SKM-1 (cell line): Measurements from ENCODE around the gene MOB1A.
"Not testable (repeated sequence)": the region's sequence is repeated elsewhere in the genome, so short reads cannot be mapped to it uniquely, and the experiment has no call there.

Experiments
- DNase-seq: peaks from one replicate; lab custom pipeline; 2025; ENCODE audit not compliant: unreplicated experiment; lab: John Stamatoyannopoulos, UW

The MOB1A gene

DNA sequence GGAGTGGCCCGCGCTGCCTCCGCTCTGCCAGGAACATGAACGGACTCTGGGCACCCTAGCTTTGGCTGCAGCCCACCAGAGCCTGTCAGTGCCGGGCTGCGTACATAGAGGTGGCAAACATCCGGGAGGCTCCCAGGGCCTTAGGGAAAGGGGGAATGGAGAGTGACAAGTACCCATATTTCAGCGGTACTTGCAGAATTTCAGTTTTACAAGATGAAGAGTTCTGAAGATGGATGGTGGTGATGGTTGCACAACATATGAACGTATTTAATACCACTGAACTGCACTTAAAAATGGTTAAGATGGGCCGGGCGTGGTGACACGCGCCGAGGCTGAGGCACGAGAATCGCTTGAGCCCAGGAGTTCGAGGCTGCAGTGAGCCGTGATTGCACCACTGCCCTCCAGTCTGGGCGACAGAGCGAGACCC is 20.6 kb upstream of the MOB1A start:
- no peak for DNase-seq

GRCh38 chr2:74198461-74199274 is 20.0 kb upstream of the MOB1A start, which contains the start of gene MTHFD2:
TSS of gene MTHFD2 (plus strand) at chr2:74198615. CDS start at chr2:74198642, 27 bp downstream.
- peak; percentile 92 for DNase-seq

DNA sequence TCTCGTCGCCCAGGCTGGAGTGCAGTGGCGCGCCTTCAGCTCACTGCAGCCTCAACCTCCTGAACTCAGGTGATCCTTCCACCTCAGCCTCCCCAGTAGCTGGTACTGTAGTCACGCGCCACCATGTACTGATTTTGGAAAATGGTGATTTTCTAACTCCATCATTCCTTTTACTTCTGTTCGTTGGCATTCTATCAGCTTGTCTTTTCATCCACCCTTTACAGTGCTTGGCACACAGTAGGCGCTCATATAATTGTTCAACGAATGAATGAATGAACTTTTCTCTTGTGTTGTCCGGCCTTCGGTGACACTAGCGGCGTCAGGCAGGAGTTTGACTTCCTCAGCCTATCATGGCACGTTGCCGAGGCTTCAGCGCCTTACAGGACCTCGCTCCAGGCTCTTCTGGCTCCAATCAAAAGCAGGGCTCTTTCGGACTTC is 19.4 kb upstream of the MOB1A start:
- DNase-seq = no peak

DNA sequence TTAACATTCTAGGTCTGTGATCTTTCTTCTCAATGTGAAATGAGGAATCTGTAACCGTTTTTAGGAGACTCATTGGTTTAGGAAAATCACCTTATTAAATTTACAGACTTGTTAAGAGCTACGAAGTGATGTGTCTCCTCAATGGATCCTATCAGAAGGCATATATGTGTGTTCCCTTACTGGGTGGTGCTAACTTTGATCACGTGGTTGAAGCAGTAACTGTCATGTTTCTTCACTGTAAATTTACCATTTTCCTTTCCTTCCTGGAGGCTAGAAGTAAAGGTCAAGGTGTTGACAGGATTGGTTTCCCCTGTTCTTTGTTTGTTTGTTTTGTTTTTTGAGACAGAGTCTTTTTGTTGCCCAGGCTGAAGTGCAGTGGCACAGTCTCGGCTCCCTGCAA is 18.4 kb upstream of the MOB1A start:
- DNase-seq = no peak

DNA sequence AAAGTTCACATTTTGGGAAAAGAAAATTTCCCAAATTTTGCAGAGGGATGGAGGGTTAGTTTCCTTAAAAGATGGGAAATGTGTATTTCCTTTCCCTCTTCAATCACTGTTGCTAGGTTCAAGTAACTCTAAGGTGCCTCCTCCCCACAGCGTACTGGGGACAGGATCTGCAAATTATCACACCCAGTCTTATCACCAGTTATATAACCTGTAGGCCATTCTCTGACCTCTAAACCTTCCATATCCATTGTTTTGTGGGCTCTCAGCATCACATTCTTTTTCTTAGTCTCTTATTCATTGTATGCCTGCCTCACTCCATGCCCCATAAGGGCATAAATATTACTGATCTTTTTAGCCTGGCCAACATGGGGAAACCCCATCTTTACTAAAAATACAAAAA is 16.1 kb upstream of the MOB1A start:
- DNase-seq = no peak

GRCh38 chr2:74191596-74192380 is 13.1 kb upstream of the MOB1A start:
- no peak for DNase-seq

DNA sequence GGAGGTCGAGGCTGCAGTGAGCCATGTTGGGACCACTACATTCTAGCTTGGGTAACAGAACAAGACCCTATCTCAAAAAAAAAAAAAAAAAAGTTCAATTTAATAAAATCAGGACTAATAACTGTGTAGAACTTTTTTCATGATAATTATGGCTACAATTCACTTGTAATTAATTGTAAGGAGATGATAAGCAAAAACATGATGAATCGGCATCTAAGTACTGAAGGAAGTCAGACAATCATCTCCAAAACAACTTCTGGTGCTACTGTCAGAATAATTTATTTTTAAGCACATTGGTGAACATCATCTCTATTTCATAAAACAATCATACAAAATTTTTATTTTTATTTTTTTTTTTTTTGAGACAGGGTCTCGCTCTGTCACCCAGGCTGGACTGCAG is 10.0 kb upstream of the MOB1A start:
- DNase-seq = no peak

DNA sequence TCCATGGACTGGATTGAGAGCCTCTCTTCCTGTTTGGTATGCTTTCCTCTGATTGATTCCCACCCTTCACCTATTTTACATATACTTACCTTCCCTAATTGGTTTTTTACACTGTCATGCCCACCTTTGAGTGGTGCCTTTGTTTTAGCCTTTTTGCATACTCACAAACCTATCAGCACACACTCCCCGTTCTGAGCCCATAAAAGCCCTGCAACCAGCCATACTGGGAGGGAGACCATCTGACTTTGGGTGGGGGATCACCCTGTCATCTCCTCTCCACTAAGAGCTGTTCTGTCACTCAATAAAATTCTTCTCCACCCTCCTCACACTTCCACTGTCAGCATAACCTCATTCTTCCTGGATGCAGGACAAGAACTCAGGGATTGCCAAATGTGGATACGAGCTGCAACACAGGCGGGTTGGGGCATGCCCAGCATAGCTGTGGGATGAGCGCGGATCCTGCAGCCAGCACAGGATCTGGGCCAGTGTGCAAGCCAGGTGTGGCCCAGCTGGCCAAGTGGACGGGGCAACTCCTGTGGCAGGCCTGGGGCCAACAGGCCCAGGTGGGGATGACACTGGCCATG is 9.4 kb upstream of the MOB1A start:
- no peak for DNase-seq

DNA sequence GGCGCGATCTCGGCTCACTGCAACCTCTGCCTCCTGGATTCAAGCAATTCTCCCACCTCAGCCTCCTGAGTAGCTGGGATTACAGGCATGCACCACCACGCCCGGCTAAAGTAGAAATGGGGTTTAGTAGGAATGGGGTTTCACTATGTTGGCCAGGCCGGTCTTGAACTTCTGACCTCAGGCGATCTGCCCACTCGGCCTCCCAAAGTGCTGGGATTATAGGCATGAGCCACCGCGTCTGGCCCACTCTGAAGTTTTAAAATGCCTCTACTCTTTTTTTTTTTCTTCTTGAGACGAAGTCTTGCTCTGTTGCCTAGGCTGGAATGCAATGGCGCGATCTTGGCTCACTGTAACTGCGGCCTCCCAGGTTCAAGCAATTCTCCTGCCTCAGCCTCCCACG is 8.0 kb upstream of the MOB1A start:
- not testable (repeated sequence) for DNase-seq

DNA sequence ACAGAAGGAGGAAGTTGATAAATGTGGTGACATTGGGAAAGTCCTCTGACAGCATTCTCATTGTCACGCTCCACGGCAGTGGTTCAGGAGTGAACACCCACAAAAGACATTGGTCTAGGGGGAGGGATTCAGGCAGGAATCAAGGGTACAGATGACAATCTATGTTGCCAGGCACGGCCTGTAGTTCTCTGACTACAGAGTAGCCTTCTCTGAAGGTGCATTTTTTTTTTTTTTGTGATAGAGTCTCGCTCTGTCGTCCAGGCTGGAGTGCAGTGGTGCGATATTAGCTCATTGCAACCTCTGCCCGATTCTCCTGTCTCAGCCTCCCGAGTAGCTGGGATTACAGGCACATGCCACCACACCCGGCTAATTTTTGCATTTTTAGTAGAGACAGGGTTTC is 7.4 kb upstream of the MOB1A start:
- peak; percentile 94 for DNase-seq

GRCh38 chr2:74183878-74184277 is 5.2 kb upstream of the MOB1A start:
- DNase-seq = no peak

DNA sequence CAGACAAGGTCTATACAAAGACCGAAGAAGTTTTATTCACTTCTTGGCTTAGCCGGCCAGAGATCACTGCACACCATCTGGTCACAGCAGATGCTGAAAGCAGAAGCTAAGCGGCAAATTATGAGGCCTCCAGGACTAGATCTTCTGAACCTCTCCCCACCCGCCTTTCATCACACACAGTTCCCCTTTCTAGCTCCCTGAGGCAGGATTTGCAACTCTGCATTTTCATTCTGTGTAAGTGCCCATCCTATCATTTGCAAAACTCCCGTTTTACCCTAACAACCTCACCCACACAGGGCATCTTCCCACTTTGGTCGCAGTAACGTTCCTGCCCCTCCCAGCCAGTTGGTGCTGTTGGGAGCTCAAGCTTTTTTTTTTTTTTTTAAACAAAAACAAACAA is 3.1 kb upstream of the MOB1A start:
- peak; percentile 98 for DNase-seq

GRCh38 chr2:74179063-74179865 is 585 bp upstream of the MOB1A start:
- DNase-seq = no peak

DNA sequence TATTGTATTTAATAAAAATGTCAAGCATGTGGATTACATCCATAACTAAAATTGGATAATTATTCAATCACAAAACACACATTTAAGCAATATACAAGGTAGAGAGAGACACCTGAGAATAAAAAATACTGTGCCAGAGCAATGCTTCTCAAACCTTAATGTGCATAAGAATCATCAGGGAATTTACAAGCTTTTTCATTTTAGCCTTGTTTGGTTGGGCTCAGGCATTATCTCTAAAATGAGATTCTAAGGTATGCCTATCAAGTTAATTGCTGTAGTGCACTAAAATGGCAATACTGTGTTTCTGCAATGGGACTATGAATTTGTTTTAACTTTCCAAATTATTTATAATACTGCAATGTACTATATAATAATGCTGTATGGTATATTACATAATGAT is 983 bp downstream of the MOB1A start:
- DNase-seq = no peak

- no peak for DNase-seq
Measured at GRCh38 chr2:74174909-74175308, 3.8 kb downstream of the MOB1A start.

GRCh38 chr2:74168739-74169138 is 9.9 kb downstream of the MOB1A start:
- DNase-seq = no peak

DNA sequence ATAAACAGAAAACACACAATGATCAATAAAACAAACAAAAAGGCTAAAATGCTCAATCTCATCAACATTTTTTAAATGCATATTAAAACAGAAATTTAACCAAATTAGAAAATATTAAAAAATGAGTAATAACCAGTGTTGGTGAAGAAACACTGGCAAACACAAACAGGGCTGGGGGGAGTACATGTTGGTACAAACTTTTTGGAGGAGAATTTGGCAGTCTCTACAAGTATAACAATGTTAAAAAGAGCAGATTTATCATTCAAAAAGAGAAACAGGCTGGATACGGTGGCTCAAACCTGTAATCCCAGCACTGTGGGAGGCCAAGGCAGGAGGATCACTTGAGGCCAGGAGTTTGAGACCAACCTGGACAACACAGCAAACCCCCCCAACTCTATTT is 13.9 kb downstream of the MOB1A start:
- DNase-seq = no peak

GRCh38 chr2:74162951-74163350 is 15.7 kb downstream of the MOB1A start:
- no peak for DNase-seq

DNA sequence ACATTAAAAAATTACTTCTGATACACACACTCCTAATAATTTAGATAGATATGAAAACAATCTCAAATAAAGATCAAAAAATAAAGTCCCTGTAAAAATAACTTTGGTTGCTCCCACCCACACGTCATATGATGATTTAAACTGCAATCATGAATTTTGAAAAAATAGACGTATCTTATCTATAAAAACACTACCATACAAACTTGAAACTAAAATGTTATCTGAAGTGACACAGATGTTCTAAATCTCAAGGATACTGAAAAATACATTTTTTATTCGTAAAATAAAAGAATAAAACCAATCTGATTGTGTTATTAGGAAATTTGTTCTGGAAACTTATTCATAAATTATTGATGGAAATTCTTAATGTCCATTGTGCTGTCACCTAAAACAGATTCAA is 22.8 kb downstream of the MOB1A start:
- no peak for DNase-seq

- DNase-seq = no peak
Measured at GRCh38 chr2:74152954-74153353, 25.7 kb downstream of the MOB1A start.
